HG02840 (cell line): ENCODE data around the gene FBXO15.

Experiments
- ATAC-seq: cut with Tn5 transposase; IDR thresholded peaks from one replicate; pipeline ENCODE4 v1.9.1; 2021; ENCODE audit warnings: mild to moderate bottlenecking, moderate library complexity, moderate number of reproducible peaks; ENCODE audit not compliant: unreplicated experiment, low FRiP score

Gene FBXO15

GRCh38 chr18:74066018-74066417, 81.6 kb downstream of the FBXO15 start:
- no peak for ATAC-seq

- ATAC-seq = no peak
Observed at GRCh38 chr18:74065366-74065765, 82.3 kb downstream of the FBXO15 start.

- ATAC-seq = no peak
Observed at GRCh38 chr18:74064510-74064909, 83.1 kb downstream of the FBXO15 start.

GRCh38 chr18:74063557-74063956, 84.1 kb downstream of the FBXO15 start:
- ATAC-seq = no peak

- ATAC-seq = no peak
Observed at GRCh38 chr18:74063023-74063422, 84.6 kb downstream of the FBXO15 start.

- no peak for ATAC-seq
Observed at GRCh38 chr18:74062037-74062436, 85.6 kb downstream of the FBXO15 start.

GRCh38 chr18:74060579-74060978, 87.1 kb downstream of the FBXO15 start:
- no peak for ATAC-seq

- ATAC-seq = no peak
Observed at GRCh38 chr18:74050807-74051206, 96.8 kb downstream of the FBXO15 start.

- ATAC-seq = no peak
Observed at GRCh38 chr18:74040459-74041332, 106.9 kb downstream of the FBXO15 start.

GRCh38 chr18:74040008-74040407, 107.6 kb downstream of the FBXO15 start:
- no peak for ATAC-seq

GRCh38 chr18:74029161-74029560, 118.5 kb downstream of the FBXO15 start:
- no peak for ATAC-seq
